Activated CD8-positive, alpha-beta T cell treated with anti-CD3 and anti-CD28 coated beads for 36 hours (primary cell): ENCODE measurements around the gene PFKFB2. TPM values are rescaled to one million over a fixed set of nuclear protein-coding genes. Genes with fewer than 3 reads are reported as not detected.

Experiments
- ATAC-seq: fragments of 200-7000 bp; cut with Tn5 transposase; one replicate; pipeline ENCODE4 v1.10.0; 2021; ENCODE audit warnings: mild to moderate bottlenecking, moderate library complexity
- CTCF ChIA-PET: fragments of 350-600 bp; sonication (Branson Sonifier 250); formaldehyde crosslinking; loops from one replicate; lab custom pipeline; 2021; ENCODE audit warnings: antibody characterized with exemption; lab: Charles Lee
- POLR2A ChIA-PET: fragments of 350-600 bp; sonication (Branson Sonifier 250); formaldehyde crosslinking; loops from one replicate; lab custom pipeline; 2021; ENCODE audit warnings: antibody characterized with exemption; lab: Charles Lee
- DNase-seq: peaks from one replicate; pipeline ENCODE4 v3.0.0-alpha.2; 2020
- H3K27ac Mint-ChIP-seq: one replicate; pipeline ENCODE4 v1.8.0; 2021; ENCODE audit warnings: mild to moderate bottlenecking, mixed read lengths
- H3K27me3 Mint-ChIP-seq: one replicate; pipeline ENCODE4 v1.8.0; 2021; ENCODE audit warnings: mixed read lengths
- H3K36me3 Mint-ChIP-seq: one replicate; pipeline ENCODE4 v1.8.0; 2021; ENCODE audit warnings: low read depth, mixed read lengths
- H3K4me1 Mint-ChIP-seq: one replicate; pipeline ENCODE4 v1.8.0; 2021; ENCODE audit warnings: low read depth, mixed read lengths
- H3K4me3 Mint-ChIP-seq: one replicate; pipeline ENCODE4 v1.8.0; 2021; ENCODE audit warnings: mild to moderate bottlenecking, moderate library complexity, mixed read lengths
- H3K9me3 Mint-ChIP-seq: one replicate; pipeline ENCODE4 v1.8.0; 2021; ENCODE audit warnings: mixed read lengths
- intact Hi-C: fragments of 100-400 bp; cut with micrococcal nuclease; formaldehyde crosslinking; loops from one replicate; pipeline ENCODE4 v1.10.0; 2022
- total RNA-seq, 2 experiments: library from RNA; stranded (reverse); gene quantifications; one replicate each; pipeline ENCODE4 v1.2.3, GENCODE V29; 2021
- TF ChIP-seq, protein P1 (sequence below): fragments of 200-600 bp; IDR thresholded peaks from one replicate; pipeline ENCODE4 v1.8.0; 2022; ENCODE audit warnings: antibody characterized with exemption, mild to moderate bottlenecking

The PFKFB2 gene
- total RNA-seq, 2 experiments from 2014 or later: 3.5 to 4.3 TPM

DNA sequence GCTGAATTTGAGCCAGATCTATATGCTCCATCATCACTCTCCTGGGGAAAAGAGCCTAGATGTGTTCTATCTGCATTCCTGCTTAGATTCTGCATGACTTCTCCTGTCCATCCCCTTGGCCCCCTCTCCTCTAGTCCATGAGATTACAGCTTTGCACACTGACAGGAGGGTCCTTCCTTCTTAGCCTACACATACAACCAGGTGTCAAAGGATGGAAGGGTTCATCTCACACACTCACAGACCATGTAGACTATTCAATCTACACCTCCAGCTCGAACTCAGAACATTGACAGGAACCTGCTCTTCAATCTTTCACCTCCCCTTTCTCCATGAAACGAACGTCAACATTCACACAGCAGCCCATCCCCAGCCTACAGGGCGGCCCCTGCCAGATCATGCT is 34.4 kb upstream of the PFKFB2 start:
- POLR2A ChIA-PET: no interaction called here
- intact Hi-C loops: no loop called here
- no peak for ATAC-seq
- H3K4me3 Mint-ChIP-seq: no peak overlapping the region
- H3K27me3 Mint-ChIP-seq: peaks cover 2% of the 10 kb centered on the region
- CTCF ChIA-PET: interaction anchor here (1.3 to 2.1 kb wide), 5 partner anchors 7 to 360 kb away, joined by 3 to 7 read pairs (median 5); no protein-coding TSS in a partner anchor
- DNase-seq: no peak
- TF ChIP-seq, protein P1, sequence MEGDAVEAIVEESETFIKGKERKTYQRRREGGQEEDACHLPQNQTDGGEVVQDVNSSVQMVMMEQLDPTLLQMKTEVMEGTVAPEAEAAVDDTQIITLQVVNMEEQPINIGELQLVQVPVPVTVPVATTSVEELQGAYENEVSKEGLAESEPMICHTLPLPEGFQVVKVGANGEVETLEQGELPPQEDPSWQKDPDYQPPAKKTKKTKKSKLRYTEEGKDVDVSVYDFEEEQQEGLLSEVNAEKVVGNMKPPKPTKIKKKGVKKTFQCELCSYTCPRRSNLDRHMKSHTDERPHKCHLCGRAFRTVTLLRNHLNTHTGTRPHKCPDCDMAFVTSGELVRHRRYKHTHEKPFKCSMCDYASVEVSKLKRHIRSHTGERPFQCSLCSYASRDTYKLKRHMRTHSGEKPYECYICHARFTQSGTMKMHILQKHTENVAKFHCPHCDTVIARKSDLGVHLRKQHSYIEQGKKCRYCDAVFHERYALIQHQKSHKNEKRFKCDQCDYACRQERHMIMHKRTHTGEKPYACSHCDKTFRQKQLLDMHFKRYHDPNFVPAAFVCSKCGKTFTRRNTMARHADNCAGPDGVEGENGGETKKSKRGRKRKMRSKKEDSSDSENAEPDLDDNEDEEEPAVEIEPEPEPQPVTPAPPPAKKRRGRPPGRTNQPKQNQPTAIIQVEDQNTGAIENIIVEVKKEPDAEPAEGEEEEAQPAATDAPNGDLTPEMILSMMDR: no peak
- no peaks in the 10 kb centered on the region for H3K36me3 Mint-ChIP-seq
- no peak overlapping the region for H3K27ac Mint-ChIP-seq
- H3K9me3 Mint-ChIP-seq: no peaks in the 10 kb centered on the region
- peaks cover 8% of the 10 kb centered on the region for H3K4me1 Mint-ChIP-seq

DNA sequence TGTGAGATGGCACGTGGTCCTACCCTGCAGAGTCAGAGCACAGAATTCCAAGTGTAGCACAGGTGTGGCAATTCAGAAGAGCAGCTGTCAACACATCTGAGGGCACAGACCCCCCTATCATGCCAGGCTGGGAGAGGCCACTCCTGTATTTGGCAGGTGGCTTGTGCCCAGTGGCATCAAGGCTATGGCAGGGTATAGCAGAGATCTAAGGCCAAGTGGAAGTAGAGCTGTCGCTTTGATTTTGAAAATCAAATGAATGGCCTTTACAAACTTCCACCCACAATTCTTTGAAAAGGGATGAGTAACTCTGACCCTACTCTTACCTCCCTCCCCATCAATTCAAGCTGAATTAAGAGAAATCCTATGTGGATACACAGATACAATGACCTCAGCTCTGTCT is 33.9 kb upstream of the PFKFB2 start:
- peaks cover 2% of the 10 kb centered on the region for H3K27me3 Mint-ChIP-seq
- POLR2A ChIA-PET: interaction anchor here (1.3 kb wide), 1 partner anchor 91 kb away, joined by 4 read pairs; no protein-coding TSS in a partner anchor
- H3K27ac Mint-ChIP-seq: no peak overlapping the region
- no peak overlapping the region for H3K4me3 Mint-ChIP-seq
- DNase-seq: no peak
- no peaks in the 10 kb centered on the region for H3K36me3 Mint-ChIP-seq
- intact Hi-C loops: no loop called here
- no peak for ATAC-seq
- TF ChIP-seq, protein P1: no peak
- CTCF ChIA-PET: interaction anchor here (1.3 to 2.1 kb wide), 4 partner anchors 13 to 361 kb away, joined by 3 to 9 read pairs (median 6); no protein-coding TSS in a partner anchor
- H3K9me3 Mint-ChIP-seq: no peaks in the 10 kb centered on the region
- H3K4me1 Mint-ChIP-seq: peaks cover 8% of the 10 kb centered on the region

DNA sequence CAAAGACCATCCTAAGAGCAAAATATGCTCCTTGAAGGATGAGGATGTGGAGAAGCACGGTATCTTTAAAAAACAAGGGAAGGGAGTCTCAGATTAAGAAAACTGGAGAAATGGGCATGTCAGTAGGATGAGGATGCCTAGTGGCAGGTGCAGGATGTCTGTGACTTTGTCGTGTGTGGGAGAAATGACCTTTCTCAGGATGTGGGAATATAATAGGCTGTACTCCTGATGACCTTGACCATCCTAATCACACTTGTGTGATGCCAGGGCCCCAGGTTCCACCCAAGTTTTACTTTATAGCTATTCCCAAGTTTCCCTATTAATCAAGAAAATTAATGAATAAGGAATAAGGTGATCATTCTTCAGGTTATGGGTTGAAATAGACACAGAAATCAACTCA is 33.4 kb upstream of the PFKFB2 start:
- Mint-ChIP-seq H3K9me3 (no peaks in the 10 kb centered on the region), H3K4me1 (peaks cover 12% of the 10 kb centered on the region), H3K36me3 (no peaks in the 10 kb centered on the region), H3K27me3 (peaks cover 2% of the 10 kb centered on the region), H3K27ac (no peak overlapping the region), H3K4me3 (no peak overlapping the region)
- TF ChIP-seq, protein P1: no peak
- POLR2A ChIA-PET: interaction anchor here (1.3 kb wide), 1 partner anchor 92 kb away, joined by 4 read pairs; no protein-coding TSS in a partner anchor
- intact Hi-C loops: no loop called here
- ATAC-seq (no peak), DNase-seq (no peak)
- CTCF ChIA-PET: interaction anchor here (1.4 to 2.1 kb wide), 4 partner anchors 14 to 84 kb away, joined by 4 to 9 read pairs (median 6); no protein-coding TSS in a partner anchor

DNA sequence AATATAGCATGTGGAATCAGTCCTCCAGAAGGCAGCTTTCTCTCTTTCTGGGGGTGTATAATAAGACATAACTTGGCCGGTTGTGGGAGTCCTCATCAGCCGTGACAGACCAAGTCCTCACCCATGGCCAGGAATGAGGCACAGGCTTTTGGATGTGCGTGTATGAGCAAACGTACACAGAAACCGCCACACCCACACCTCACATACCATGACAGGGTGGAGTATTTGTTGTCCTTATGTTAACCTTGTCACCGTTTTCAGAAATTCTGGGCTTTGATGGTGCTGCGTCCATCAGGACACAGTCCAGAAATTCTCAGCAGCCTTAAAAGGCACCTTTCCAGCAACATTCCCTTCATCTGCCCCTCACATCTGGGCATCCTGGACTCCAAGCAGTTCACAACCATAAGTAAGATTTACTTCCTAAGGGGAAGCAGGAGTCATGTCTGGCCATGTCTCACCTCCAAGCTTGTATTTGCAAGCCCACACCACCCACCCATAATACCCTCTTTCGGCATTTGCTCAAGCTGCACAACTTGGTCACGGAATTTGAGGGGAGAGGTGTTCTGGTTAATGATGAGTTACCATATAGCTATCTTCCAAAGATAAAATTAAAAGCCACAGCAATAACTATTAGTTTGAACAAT is 32.9 kb upstream of the PFKFB2 start:
- H3K4me3 Mint-ChIP-seq: no peak overlapping the region
- no peak overlapping the region for H3K27ac Mint-ChIP-seq
- H3K4me1 Mint-ChIP-seq: peaks cover 14% of the 10 kb centered on the region
- H3K36me3 Mint-ChIP-seq: no peaks in the 10 kb centered on the region
- no peak for ATAC-seq
- no peak for DNase-seq
- CTCF ChIA-PET: interaction anchor here (1.4 to 2.1 kb wide), 4 partner anchors 14 to 85 kb away, joined by 3 to 9 read pairs (median 4); no protein-coding TSS in a partner anchor
- intact Hi-C loops: no loop called here
- TF ChIP-seq, protein P1: no peak
- H3K27me3 Mint-ChIP-seq: peaks cover 2% of the 10 kb centered on the region
- no peaks in the 10 kb centered on the region for H3K9me3 Mint-ChIP-seq
- POLR2A ChIA-PET: interaction anchor here (0.6 to 1.3 kb wide), 2 partner anchors 25 to 92 kb away, joined by 3 to 4 read pairs; no protein-coding TSS in a partner anchor

DNA sequence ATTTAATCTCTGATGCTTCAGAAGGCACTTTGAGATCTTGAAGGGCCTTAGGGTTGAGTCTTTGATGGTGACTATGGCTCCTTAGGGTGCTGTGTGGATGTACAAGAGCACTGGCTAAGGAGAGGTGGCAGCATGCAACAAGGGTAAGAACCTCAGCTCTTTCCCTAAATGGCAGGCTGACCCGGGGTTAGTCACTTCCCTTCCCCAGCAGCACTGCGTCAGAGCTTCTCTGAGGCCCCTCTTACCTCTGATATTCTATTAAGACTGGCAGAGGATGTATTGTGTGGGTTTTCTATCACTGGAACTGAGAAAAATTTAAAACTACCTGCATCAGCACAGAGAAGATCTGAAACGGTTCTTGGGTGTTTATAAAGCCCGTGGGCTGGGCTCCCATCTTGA is 32.4 kb upstream of the PFKFB2 start:
- Mint-ChIP-seq H3K4me1 (peaks cover 14% of the 10 kb centered on the region), H3K27me3 (peaks cover 2% of the 10 kb centered on the region), H3K27ac (peak overlapping the region; percentile 72), H3K36me3 (no peaks in the 10 kb centered on the region), H3K9me3 (no peaks in the 10 kb centered on the region), H3K4me3 (no peak overlapping the region)
- ChIA-PET POLR2A (interaction anchor here (0.6 kb wide), 1 partner anchor 25 kb away, joined by 3 read pairs; no protein-coding TSS in a partner anchor), CTCF (interaction anchor here (1.4 to 1.8 kb wide), 3 partner anchors 15 to 85 kb away, joined by 3 to 9 read pairs (median 4); no protein-coding TSS in a partner anchor)
- DNase-seq: peak; percentile 44
- TF ChIP-seq, protein P1: no peak
- intact Hi-C loops: no loop called here
- ATAC-seq: peak; percentile 85
